B cell (primary cell): ENCODE results near the gene ARHGEF33. TPM values are rescaled to one million over a fixed set of nuclear protein-coding genes. Genes with fewer than 3 reads are reported as not detected.

Experiments
- ATAC-seq: fragments of 200-7000 bp; cut with Tn5 transposase; one replicate; pipeline ENCODE4 v1.10.0; 2021; ENCODE audit warnings: low read depth, mild to moderate bottlenecking, moderate number of reproducible peaks, moderate library complexity
- CTCF ChIA-PET: fragments of 350-600 bp; sonication (Branson Sonifier 250); formaldehyde crosslinking; loops from one replicate; lab custom pipeline; 2021; ENCODE audit warnings: antibody characterized with exemption, inconsistent platforms; lab: Charles Lee
- POLR2A ChIA-PET: fragments of 350-600 bp; sonication (Branson Sonifier 250); formaldehyde crosslinking; loops from one replicate; lab custom pipeline; 2021; ENCODE audit warnings: antibody characterized with exemption; lab: Charles Lee
- DNase-seq: peaks from one replicate; pipeline ENCODE4 v3.0.0; 2013
- H2AFZ ChIP-seq: 2 replicates; pipeline ENCODE4 v1.6.1; 2012; ENCODE audit warnings: mild to moderate bottlenecking, low read depth, low read length; ENCODE audit not compliant: insufficient read depth, poor library complexity, severe bottlenecking
- H3K27ac ChIP-seq, 2 donors: 1 replicate in 1 of 2; 2 replicates in 1 of 2; pipeline ENCODE4 v1.5.1; 2012 to 2013; ENCODE audit warnings: low read length in 2 of 2, mild to moderate bottlenecking in 2 of 2, moderate library complexity in 1 of 2
- H3K27me3 ChIP-seq, 4 experiments: fragments of 200-600 bp in 1 of 4; sonication (generic) in 1 of 4; replicated peaks in 1 of 4; 1 replicate in 2 of 4; 2 replicates in 2 of 4; pipeline versions ENCODE4 v1.6.1 to v1.7.0; 2013 to 2016; ENCODE audit warnings: low read length in 3 of 4, mild to moderate bottlenecking in 2 of 4, mixed read lengths in 1 of 4, moderate library complexity in 1 of 4; ENCODE audit not compliant: insufficient read depth in 4 of 4, control insufficient read depth in 3 of 4; ENCODE audit errors: control extremely low read depth in 1 of 4
- H3K36me3 ChIP-seq, 2 experiments: replicated peaks in 1 of 2; 1 replicate in 1 of 2; 2 replicates in 1 of 2; pipeline versions ENCODE4 v1.6.1 to v1.7.1; 2013; ENCODE audit warnings: low read length in 1 of 2; ENCODE audit not compliant: insufficient read depth in 2 of 2, control insufficient read depth in 1 of 2; ENCODE audit errors: control extremely low read depth in 1 of 2, extremely low read depth in 1 of 2
- H3K4me1 ChIP-seq, 2 donors: fragments of 200-600 bp in 1 of 2; sonication (generic) in 1 of 2; 1 replicate in 1 of 2; 2 replicates in 1 of 2; pipeline versions ENCODE4 v1.5.1 to v1.6.1; 2013 to 2017; ENCODE audit warnings: low read length in 2 of 2; ENCODE audit not compliant: control insufficient read depth in 2 of 2, insufficient read depth in 2 of 2
- H3K4me2 ChIP-seq: replicated peaks from 2 replicates; pipeline ENCODE3; 2012; ENCODE audit warnings: mild to moderate bottlenecking, low read depth, low read length; ENCODE audit not compliant: poor library complexity, severe bottlenecking
- H3K4me3 ChIP-seq, 5 experiments: fragments of 200-600 bp in 1 of 5; sonication (generic) in 1 of 5; 1 replicate in 3 of 5; 2 replicates in 2 of 5; pipeline versions ENCODE4 v1.5.1 to v1.7.0; 2011 to 2016; ENCODE audit warnings: low read length in 4 of 5, mild to moderate bottlenecking in 4 of 5, low read depth in 2 of 5, control low read depth in 1 of 5, moderate library complexity in 1 of 5; ENCODE audit not compliant: insufficient read depth in 1 of 5; ENCODE audit errors: control extremely low read depth in 1 of 5, extremely low read depth in 1 of 5
- H3K79me2 ChIP-seq: fragments of 200-600 bp; sonication (generic); one replicate; pipeline ENCODE4 v1.6.0; 2016; ENCODE audit warnings: low read length; ENCODE audit not compliant: control insufficient read depth, insufficient read depth
- H3K9ac ChIP-seq: fragments of 200-600 bp; sonication (generic); 2 replicates; pipeline ENCODE4 v1.6.1; 2017; ENCODE audit warnings: mild to moderate bottlenecking, low read length, moderate library complexity
- H3K9me3 ChIP-seq, 3 donors: one replicate each; pipeline versions ENCODE4 v1.6.1 to v1.7.1; 2013; ENCODE audit warnings: low read length in 2 of 3; ENCODE audit not compliant: control insufficient read depth in 2 of 3, insufficient read depth in 1 of 3; ENCODE audit errors: control extremely low read depth in 1 of 3
- H4K20me1 ChIP-seq: 2 replicates; pipeline ENCODE4 v1.6.0; 2012; ENCODE audit warnings: mild to moderate bottlenecking, low read length; ENCODE audit not compliant: insufficient read depth, control insufficient read depth, poor library complexity, severe bottlenecking
- H3K27ac Mint-ChIP-seq: one replicate; pipeline ENCODE4 v1.8.0; 2021; ENCODE audit warnings: mixed read lengths
- H3K27me3 Mint-ChIP-seq: one replicate; pipeline ENCODE4 v1.8.0; 2021; ENCODE audit warnings: mixed read lengths
- H3K4me1 Mint-ChIP-seq: one replicate; pipeline ENCODE4 v1.8.0; 2021; ENCODE audit warnings: mixed read lengths
- H3K4me3 Mint-ChIP-seq: one replicate; pipeline ENCODE4 v1.8.0; 2021; ENCODE audit warnings: mixed read lengths
- H3K9me3 Mint-ChIP-seq: one replicate; pipeline ENCODE4 v1.8.0; 2022; ENCODE audit warnings: mixed read lengths; ENCODE audit not compliant: insufficient read depth
- CTCF ChIP-seq: fragments of 200-600 bp; IDR thresholded peaks from one replicate; pipeline ENCODE4 v1.8.0; 2022; ENCODE audit warnings: antibody characterized with exemption, mild to moderate bottlenecking
- EZH2 ChIP-seq: IDR thresholded peaks from 2 replicates; pipeline ENCODE4 v1.6.1; 2012; ENCODE audit warnings: borderline replicate concordance, low read depth, mild to moderate bottlenecking, moderate library complexity, low read length; ENCODE audit not compliant: insufficient read depth, poor library complexity, severe bottlenecking
- WGBS: methylation state at CpG from one replicate; pipeline ENCODE4 v1.1.5; 2013; ENCODE audit warnings: missing lambda C conversion rate; ENCODE audit not compliant: insufficient coverage; 5-methylcytosine and 5-hydroxymethylcytosine counted together
- intact Hi-C: fragments of 100-400 bp; cut with micrococcal nuclease; formaldehyde crosslinking; loops from one replicate; pipeline ENCODE4 v1.10.0; 2022
- polyA plus RNA-seq: library from polyadenylated mRNA; depleted of rRNA; stranded (reverse); fragments of >200 nt; gene quantifications from 2 replicates; pipeline ENCODE4 v1.2.3, GENCODE V29; 2012
- total RNA-seq, 2 donors: library from RNA; stranded (reverse); fragments of 120-200 nt in 1 of 2; gene quantifications; 1 replicate in 1 of 2; 2 replicates in 1 of 2; pipeline versions ENCODE4 v1.2.3 to v1.2.4, GENCODE V29; 2013 to 2022

Gene ARHGEF33
- total and polyA plus RNA-seq, 2 donors (not counting 1 experiment from before 2014, with no cell fraction given): 0.04 to 0.20 TPM

GRCh38 chr2:38863061-38863695 lies 26.5 kb upstream of the ARHGEF33 start:
- Mint-ChIP-seq H3K4me3 (no peak overlapping the region), H3K27ac (no peak overlapping the region), H3K9me3 (no peaks in the 10 kb centered on the region), H3K27me3 (no peaks in the 10 kb centered on the region), H3K4me1 (no peaks in the 10 kb centered on the region)
- intact Hi-C loops: no loop called here
- Histone ChIP-seq H3K4me3 (no peak overlapping the region), H2AFZ (no peak overlapping the region), H3K4me2 (no peak overlapping the region), H3K9ac (no peak overlapping the region), H4K20me1 (no peaks in the 10 kb centered on the region), H3K27me3 (no peaks in the 10 kb centered on the region), H3K36me3 (peaks cover 10 to 58% of the 10 kb centered on the region in 2 experiments), H3K4me1 (no peaks in the 10 kb centered on the region), H3K79me2 (no peaks in the 10 kb centered on the region), H3K27ac (no peak overlapping the region), H3K9me3 (no peaks in the 10 kb centered on the region)
- no peak for DNase-seq
- no peak for TF ChIP-seq CTCF
- no peak for TF ChIP-seq EZH2
- WGBS: no CpG with 5 or more reads among the region's 2 CpGs
- ChIA-PET POLR2A (no interaction called here), CTCF (no interaction called here)
- ATAC-seq: no peak

GRCh38 chr2:38866773-38867443 lies 22.8 kb upstream of the ARHGEF33 start:
- no peak for ATAC-seq
- no peak overlapping the region for H3K4me2 ChIP-seq
- no peak overlapping the region for H3K4me3 Mint-ChIP-seq
- intact Hi-C loops: no loop called here
- whole genome bisulfite sequencing: 60% methylated on average over 1 of the region's 3 CpGs
- no peaks in the 10 kb centered on the region for H3K27me3 Mint-ChIP-seq
- H3K27me3 ChIP-seq: no peaks in the 10 kb centered on the region
- peaks cover 7% of the 10 kb centered on the region for H3K9me3 Mint-ChIP-seq
- no peak overlapping the region for H3K4me3 ChIP-seq
- CTCF ChIA-PET: no interaction called here
- H3K4me1 Mint-ChIP-seq: no peaks in the 10 kb centered on the region
- peaks cover 7% of the 10 kb centered on the region for H4K20me1 ChIP-seq
- H3K36me3 ChIP-seq: peaks cover 11 to 29% of the 10 kb centered on the region in 2 experiments
- peaks cover 2 to 10% (median 3%) of the 10 kb centered on the region in 3 donors for H3K9me3 ChIP-seq
- no peak overlapping the region for H2AFZ ChIP-seq
- H3K79me2 ChIP-seq: peaks cover 20% of the 10 kb centered on the region
- no peaks in the 10 kb centered on the region for H3K4me1 ChIP-seq
- H3K9ac ChIP-seq: no peak overlapping the region
- TF ChIP-seq EZH2 (no peak), CTCF (no peak)
- no peak overlapping the region for H3K27ac Mint-ChIP-seq
- POLR2A ChIA-PET: no interaction called here
- H3K27ac ChIP-seq: no peak overlapping the region
- DNase-seq: no peak
